Measurements from ENCODE around the gene TCHH.
A peak's percentile ranks its signal among the peaks of the same experiment; 100 is the strongest.
"Not testable (repeated sequence)": the region's sequence is repeated elsewhere in the genome, so short reads cannot be mapped to it uniquely, and the experiment has no call there.

Gene TCHH

DNA sequence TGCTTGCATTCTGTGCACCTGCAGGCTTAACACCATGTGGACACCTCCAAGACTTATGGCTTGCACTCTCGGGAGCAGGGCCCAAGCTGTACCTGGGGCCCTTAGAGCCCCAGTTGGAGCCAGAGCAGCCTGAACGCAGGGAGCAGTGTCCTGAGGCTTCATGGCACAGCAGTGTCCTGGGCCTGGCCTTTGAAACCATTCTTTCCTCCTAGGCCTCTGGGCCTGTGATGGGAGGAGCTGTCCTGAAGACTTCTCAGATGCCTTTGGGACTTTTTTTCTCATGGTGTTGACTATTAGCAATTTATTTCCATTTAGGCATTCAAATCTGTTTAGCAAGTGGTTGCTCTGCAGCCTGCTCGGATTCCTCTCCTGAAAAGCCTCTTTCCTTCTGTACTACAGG lies 32.8 kb upstream of the TCHH start:
- DNase-seq (ENCODE audit: low read depth, low spot score): no peak

DNA sequence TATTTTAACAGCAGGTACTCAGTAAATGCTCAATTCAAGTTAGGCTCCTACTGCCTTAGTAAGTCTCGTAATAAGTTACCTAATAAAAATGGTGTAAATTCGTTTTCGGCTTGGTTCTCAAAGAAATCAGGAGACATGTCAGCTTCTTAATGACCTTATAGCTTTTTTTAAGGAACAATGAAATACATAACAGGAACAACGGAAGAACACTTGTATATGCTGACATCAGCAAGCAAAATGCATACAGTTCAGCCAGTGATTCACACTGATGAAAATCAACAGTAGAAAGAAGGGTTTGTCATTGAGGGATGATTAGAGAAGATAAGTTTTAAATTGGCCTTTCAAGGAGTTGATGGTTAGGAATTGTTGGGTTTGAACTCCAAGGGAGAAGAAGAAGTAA lies 30.5 kb upstream of the TCHH start:
- no peak overlapping the region for H3K9ac ChIP-seq (ENCODE audit: insufficient read length)
- DNase-seq (ENCODE audit: low read depth, low spot score): no peak
- H3K9me3 ChIP-seq (ENCODE audit: low read depth, low read length): no peaks in the 10 kb centered on the region
- TF ChIP-seq EZH2 (IDR thresholded peaks at IDR 0.05): no peak
- TF ChIP-seq POLR2AphosphoS5 (IDR thresholded peaks at IDR 0.05; ENCODE audit: borderline replicate concordance, low read depth, low read length): no peak
- no peak for TF ChIP-seq FOXP2 (optimal IDR thresholded peaks at IDR 0.05; ENCODE audit: control extremely low read depth, extremely low read length, insufficient read depth)
- H3K36me3 ChIP-seq (ENCODE audit: insufficient read depth, low read length): no peaks in the 10 kb centered on the region
- no peak overlapping the region for H3K4me3 ChIP-seq
- H3K27ac ChIP-seq: no peak overlapping the region

More for the DNA sequence above, 32.8 kb upstream of the TCHH start:
- TF ChIP-seq FOXP2 (optimal IDR thresholded peaks at IDR 0.05; ENCODE audit: control extremely low read depth, extremely low read length, insufficient read depth): no peak
- no peak for TF ChIP-seq EZH2 (IDR thresholded peaks at IDR 0.05)
- no peak for TF ChIP-seq POLR2AphosphoS5 (IDR thresholded peaks at IDR 0.05; ENCODE audit: borderline replicate concordance, low read depth, low read length)
- H3K9ac ChIP-seq (ENCODE audit: insufficient read length): no peak overlapping the region
- no peak overlapping the region for H3K27ac ChIP-seq
- no peaks in the 10 kb centered on the region for H3K9me3 ChIP-seq (ENCODE audit: low read depth, low read length)
- no peak overlapping the region for H3K4me3 ChIP-seq
- no peaks in the 10 kb centered on the region for H3K36me3 ChIP-seq (ENCODE audit: insufficient read depth, low read length)

DNA sequence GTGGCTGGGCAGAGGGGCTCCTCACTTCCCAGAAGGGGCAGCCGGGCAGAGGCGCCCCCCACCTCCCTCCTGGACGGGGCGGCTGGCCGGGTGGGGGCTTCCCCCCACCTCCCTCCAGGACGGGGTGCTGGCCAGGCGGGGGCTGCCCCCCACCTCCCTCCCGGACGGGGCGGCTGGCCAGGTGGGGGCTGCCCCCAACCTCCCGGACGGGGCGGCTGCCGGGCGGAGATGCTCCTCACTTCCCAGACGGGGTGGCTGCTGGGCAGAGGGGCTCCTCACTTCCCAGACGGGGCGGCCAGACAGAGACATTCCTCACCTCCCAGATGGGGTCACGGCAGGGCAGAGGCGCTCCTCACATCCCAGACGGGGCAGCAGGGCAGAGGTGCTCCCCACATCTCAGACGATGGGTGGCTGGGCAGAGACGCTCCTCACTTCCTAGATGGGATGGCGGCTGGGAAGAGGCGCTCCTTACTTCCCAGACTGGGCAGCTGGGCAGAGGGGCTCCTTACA lies 29.5 kb upstream of the TCHH start:
- not testable (repeated sequence) for H3K9me3 ChIP-seq (ENCODE audit: low read depth, low read length); H3K4me3 ChIP-seq; H3K27ac ChIP-seq; DNase-seq (ENCODE audit: low read depth, low spot score); H3K9ac ChIP-seq (ENCODE audit: insufficient read length); H3K36me3 ChIP-seq (ENCODE audit: insufficient read depth, low read length)

DNA sequence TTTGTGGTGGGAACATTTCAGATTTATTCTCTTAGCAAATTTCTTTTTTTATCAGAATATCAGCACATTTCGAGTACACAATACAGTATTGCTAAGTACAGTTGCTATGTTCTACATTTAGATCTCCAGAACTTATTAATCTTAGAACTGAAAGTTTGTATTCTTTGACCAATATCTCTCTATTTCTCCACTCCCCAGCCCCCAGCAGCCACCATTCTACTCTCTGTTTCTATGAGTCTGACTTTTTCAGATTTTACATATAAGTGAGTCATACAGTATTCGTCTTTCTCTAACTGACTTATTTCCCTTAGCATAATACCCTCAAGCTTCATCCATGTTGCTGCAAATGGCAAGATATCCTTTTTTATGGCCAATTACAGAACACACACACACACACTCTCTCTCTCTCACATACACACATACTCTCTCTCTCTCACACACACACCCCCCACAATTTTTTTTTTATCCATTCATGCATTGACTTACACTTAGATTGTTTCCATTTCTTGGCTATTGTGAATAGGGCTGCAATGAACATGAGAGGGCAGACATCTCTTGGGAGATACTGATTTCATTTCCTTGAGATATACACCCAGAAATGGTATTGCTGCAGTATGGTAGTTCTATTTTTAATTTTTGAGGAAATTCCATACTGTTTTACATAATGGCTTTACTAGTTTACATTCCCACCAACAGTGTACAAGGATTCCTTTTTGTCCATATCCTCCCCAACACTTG lies 28.1 kb upstream of the TCHH start:
- Histone ChIP-seq H3K9ac (ENCODE audit: insufficient read length) (no peak overlapping the region), H3K4me3 (no peak overlapping the region), H3K36me3 (ENCODE audit: insufficient read depth, low read length) (no peaks in the 10 kb centered on the region), H3K27ac (no peak overlapping the region), H3K9me3 (ENCODE audit: low read depth, low read length) (no peaks in the 10 kb centered on the region)
- TF ChIP-seq POLR2AphosphoS5 (IDR thresholded peaks at IDR 0.05; ENCODE audit: borderline replicate concordance, low read depth, low read length) (no peak), EZH2 (IDR thresholded peaks at IDR 0.05) (no peak), FOXP2 (optimal IDR thresholded peaks at IDR 0.05; ENCODE audit: control extremely low read depth, extremely low read length, insufficient read depth) (no peak)
- DNase-seq (ENCODE audit: low read depth, low spot score): no peak

DNA sequence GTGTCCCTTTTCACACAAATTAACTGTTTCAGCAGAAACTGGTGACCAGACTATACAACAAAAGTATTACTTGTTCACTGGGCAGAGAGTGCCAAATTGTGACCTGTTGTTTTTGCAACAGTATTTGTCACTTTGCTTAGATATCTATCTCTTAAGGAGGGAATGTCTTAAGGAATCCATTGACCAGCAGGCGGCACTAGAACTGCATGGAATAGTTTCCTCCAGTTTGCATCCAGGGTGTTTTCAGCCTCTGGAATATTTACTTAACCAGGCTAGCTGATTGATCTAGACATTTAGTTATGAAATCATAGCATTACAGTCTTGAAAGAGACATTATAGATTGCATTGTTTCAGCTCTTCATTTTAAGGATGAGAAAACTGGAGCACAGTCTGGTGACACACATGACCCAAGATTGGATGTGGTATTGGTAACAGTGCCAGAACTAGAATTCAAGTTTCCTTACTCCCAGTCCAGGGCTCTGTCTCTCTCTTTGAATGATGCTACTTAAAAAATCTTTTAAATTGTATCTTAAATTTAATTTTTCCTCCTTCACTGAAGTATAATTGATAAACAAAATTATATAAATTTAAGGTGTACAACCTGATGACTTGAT lies 26.8 kb upstream of the TCHH start:
- Histone ChIP-seq H3K9ac (ENCODE audit: insufficient read length) (no peak overlapping the region), H3K9me3 (ENCODE audit: low read depth, low read length) (no peaks in the 10 kb centered on the region), H3K4me3 (no peak overlapping the region), H3K36me3 (ENCODE audit: insufficient read depth, low read length) (no peaks in the 10 kb centered on the region), H3K27ac (no peak overlapping the region)
- DNase-seq (ENCODE audit: low read depth, low spot score): peak; percentile 3
- TF ChIP-seq POLR2AphosphoS5 (IDR thresholded peaks at IDR 0.05; ENCODE audit: borderline replicate concordance, low read depth, low read length) (no peak), EZH2 (IDR thresholded peaks at IDR 0.05) (no peak), FOXP2 (optimal IDR thresholded peaks at IDR 0.05; ENCODE audit: control extremely low read depth, extremely low read length, insufficient read depth) (no peak)

DNA sequence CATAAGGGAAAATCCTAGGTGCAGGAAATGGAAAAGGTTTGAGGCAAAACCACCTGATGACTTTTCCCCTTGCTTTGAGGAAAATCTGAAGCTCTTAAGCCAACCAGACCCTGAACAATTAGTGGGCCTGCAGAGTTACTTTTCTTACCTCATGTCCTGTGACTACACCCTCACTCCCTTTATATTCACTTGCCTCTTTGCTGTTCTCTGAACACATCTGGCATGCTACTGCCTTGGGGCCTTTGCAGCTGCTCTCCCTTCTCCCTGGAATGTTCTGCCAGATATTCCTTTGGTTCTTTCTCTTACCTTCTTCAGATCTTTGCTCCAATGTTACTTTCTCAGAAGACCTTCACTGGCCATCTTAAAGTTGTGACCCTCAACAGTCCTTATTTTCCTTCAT lies 22.0 kb upstream of the TCHH start:
- no peak for TF ChIP-seq POLR2AphosphoS5 (IDR thresholded peaks at IDR 0.05; ENCODE audit: borderline replicate concordance, low read depth, low read length)
- no peak for TF ChIP-seq EZH2 (IDR thresholded peaks at IDR 0.05)
- TF ChIP-seq FOXP2 (optimal IDR thresholded peaks at IDR 0.05; ENCODE audit: control extremely low read depth, extremely low read length, insufficient read depth): no peak
- no peak for DNase-seq (ENCODE audit: low read depth, low spot score)
- Histone ChIP-seq H3K27ac (no peak overlapping the region), H3K4me3 (no peak overlapping the region), H3K36me3 (ENCODE audit: insufficient read depth, low read length) (no peaks in the 10 kb centered on the region), H3K9ac (ENCODE audit: insufficient read length) (no peak overlapping the region), H3K9me3 (ENCODE audit: low read depth, low read length) (no peaks in the 10 kb centered on the region)

DNA sequence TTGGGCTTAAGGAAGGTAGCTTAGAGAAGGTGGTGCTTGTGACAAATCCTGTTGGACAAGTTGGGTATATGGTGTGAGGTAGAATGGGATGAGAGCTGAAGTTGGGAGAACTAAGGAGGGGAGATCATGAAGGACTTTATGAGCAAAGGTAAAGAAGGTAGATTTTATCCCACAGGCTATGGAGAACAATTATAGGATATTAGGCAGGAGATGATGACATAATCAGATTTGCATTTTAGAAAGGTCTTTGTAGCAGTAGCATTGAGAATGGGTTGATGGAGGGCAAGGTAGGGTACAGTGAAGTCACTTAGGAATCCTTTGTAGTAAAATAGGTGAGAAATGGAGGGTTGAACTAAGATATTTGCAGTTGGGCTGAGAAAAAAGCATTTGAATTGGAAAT lies 14.9 kb upstream of the TCHH start:
- no peak for DNase-seq (ENCODE audit: low read depth, low spot score)
- no peaks in the 10 kb centered on the region for H3K9me3 ChIP-seq (ENCODE audit: low read depth, low read length)

DNA sequence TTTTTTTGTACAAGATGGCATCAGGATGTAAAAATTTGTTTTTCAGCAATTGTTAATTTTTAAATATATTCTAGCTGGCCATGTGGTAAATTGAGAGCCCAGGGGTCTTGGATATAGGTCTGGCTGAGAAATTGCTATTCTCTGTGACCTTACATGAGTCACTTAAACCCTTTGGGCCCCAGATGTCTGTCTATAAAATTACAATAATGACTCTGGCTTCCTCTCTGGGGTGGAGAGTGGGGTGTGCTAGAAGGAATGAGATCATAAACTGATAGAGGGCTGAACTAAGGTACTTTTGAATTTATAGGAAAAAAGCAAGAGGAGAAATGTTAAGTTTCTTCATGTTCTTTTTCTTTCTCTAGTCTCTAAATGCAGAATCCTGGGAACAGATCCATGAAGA lies 12.4 kb upstream of the TCHH start:
- H3K36me3 ChIP-seq (ENCODE audit: insufficient read depth, low read length): no peaks in the 10 kb centered on the region
- H3K9me3 ChIP-seq (ENCODE audit: low read depth, low read length): no peaks in the 10 kb centered on the region
- TF ChIP-seq POLR2AphosphoS5 (IDR thresholded peaks at IDR 0.05; ENCODE audit: borderline replicate concordance, low read depth, low read length) (no peak), FOXP2 (optimal IDR thresholded peaks at IDR 0.05; ENCODE audit: control extremely low read depth, extremely low read length, insufficient read depth) (no peak), EZH2 (IDR thresholded peaks at IDR 0.05) (no peak)
- H3K9ac ChIP-seq (ENCODE audit: insufficient read length): no peak overlapping the region
- no peak for DNase-seq (ENCODE audit: low read depth, low spot score)
- no peak overlapping the region for H3K4me3 ChIP-seq
- no peak overlapping the region for H3K27ac ChIP-seq

More for the DNA sequence above, 14.9 kb upstream of the TCHH start:
- Histone ChIP-seq H3K36me3 (ENCODE audit: insufficient read depth, low read length) (no peaks in the 10 kb centered on the region), H3K9ac (ENCODE audit: insufficient read length) (no peak overlapping the region), H3K4me3 (no peak overlapping the region), H3K27ac (no peak overlapping the region)
- TF ChIP-seq POLR2AphosphoS5 (IDR thresholded peaks at IDR 0.05; ENCODE audit: borderline replicate concordance, low read depth, low read length) (no peak), EZH2 (IDR thresholded peaks at IDR 0.05) (no peak), FOXP2 (optimal IDR thresholded peaks at IDR 0.05; ENCODE audit: control extremely low read depth, extremely low read length, insufficient read depth) (no peak)

All from SK-N-MC (cell line).